ENCODE data around the gene HHIPL1.
A peak's percentile ranks its signal among the peaks of the same experiment; 100 is the strongest.

HHIPL1 gene

GRCh38 chr14:99677231-99678140 lies 32.6 kb downstream of the HHIPL1 start:
- DNase-seq, result no peak

DNA sequence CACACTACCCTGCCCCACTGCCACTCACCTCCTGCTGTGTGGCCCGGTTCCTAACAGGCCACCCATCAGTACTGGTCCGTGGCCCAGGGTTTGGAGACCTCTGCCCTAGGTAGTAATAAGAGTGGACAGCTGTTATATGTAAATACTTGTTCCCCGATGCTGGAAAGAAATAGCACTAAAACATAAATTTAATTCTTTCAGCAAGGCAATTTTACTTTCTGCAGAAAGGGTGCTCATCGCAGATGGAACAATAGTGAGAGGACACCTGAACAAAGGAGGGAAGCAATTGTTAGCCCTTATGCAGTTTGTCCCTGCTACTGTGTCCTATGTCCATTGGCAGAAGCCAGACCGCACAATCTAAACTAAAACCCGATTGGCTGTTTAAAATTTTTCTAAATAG lies 33.3 kb downstream of the HHIPL1 start:
- DNase-seq, result no peak

GRCh38 chr14:99679111-99679510 lies 34.2 kb downstream of the HHIPL1 start:
- no peak for DNase-seq

DNA sequence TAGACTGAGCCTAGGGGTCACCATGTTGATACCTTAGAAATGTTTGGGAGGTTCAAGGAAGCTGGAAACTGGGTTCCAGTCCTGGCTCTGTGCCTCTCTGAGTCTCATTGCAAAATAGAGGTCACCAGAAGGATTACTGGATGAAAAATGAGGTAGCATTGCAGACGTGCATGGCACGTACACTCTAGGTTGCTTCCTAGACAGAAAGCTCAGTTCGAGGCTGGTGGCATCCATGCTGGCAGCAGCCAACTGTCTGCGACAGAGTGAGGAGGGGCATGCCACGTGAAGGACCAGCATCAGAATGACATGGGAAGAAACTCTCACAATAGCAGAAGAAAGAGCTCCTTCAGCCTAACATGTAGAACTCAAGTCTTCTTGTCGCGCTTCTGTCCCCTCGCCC lies 34.6 kb downstream of the HHIPL1 start:
- no peak for DNase-seq

- DNase-seq, result no peak
These were observed 35.1 kb downstream of the HHIPL1 start for GRCh38 chr14:99679996-99680395.

DNA sequence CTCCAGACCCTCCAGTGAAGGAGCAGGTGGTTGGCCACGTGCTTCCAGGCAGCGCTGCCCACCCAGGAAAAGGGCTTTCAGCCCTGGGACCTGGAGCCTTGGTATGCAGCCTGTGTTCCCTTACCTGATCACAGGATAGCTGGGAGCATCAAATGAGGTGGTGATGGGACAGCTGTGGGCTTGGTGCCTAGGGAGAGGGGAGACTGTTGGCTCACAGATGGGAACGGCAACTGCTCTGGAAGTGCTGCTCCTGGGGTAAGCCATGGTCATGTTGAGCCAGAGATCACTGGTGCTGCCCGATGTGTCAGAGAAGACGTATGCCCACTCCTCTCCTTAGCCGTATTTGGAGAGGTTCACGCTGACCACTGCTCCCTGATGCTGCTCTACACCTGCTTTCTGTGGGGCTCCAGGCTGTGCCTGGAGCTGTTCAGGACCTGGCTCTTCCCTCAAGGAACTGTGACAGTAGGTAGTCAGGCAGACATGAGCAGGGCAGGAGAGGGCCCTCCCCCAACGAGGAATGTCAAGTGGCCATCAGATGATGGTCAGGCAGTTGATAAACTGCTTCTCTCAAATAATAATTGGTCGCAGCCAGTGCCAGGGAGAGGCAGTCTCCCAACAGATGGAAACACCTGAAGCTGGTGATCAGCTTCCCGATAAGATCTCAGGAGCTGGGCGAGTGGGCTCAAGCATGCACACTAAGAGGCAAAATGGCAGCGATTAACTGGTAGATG lies 36.3 kb downstream of the HHIPL1 start:
- no peak for DNase-seq

DNA sequence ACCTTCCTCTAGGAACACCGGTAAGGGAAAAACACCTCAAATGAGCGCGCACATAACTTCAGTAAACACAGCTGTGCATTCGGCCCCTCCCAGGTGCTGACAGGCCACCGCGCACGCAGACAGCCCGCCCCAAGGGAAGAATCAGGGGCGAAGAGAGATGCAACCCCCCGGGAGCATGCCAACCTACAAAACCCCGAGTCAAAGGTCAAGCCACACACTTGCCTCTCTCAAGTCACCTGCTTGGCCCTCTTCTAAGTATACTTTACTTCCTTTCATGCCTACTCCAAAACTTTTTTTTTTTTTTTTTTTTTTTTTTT lies 36.9 kb downstream of the HHIPL1 start:
- peak; percentile 40 for DNase-seq

GRCh38 chr14:99682809-99683618 lies 38.1 kb downstream of the HHIPL1 start:
- peak; percentile 79 for DNase-seq

DNA sequence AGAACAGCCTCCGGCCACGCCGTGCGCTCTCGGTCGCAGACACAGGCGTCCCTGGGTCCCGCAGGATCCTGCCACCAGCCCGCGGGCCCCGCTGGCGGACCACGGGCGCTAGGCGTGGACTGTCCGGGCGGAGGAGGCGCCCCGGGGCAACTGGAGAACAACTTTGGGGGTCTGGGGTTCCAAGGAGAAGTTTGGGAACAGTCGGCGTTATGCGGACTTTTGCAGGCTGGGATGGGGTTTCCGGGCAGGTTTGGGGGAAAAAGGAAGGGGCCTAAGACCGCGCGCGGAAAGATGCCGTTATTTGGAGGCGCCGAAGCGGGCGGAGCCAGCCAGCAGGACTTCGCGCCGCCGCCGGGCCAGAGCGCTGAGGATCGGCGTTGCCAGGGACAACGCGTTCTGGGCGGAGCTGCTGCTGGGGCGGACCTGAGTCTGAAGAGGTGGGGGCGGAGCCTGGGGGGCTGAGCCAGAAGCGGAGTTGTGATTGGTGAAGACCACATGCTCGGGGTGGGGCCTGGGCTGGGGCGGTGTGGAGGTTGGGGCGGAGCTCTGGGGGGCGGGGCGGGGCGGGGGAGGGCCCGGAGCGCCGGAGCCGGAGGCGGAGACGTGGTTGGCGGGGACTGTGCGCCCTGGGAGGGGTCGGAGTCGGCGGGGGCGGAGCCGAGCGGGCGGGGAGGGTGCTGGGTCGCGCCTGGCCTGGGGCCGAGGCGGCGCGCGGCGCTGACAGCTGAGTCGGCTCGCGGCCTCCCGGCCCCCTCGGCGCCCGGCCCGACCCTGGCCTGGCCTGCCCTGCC lies 38.9 kb downstream of the HHIPL1 start, which contains the start of gene CYP46A1:
CYP46A1 (plus strand) TSS at position 680 of the 791 bp plus-strand sequence. CDS start 120 bp downstream, outside the sequence.
- DNase-seq, result peak; percentile 100

GRCh38 chr14:99684410-99684934 lies 39.5 kb downstream of the HHIPL1 start:
- peak; percentile 71 for DNase-seq

- DNase-seq, result no peak
These were observed 40.2 kb downstream of the HHIPL1 start for GRCh38 chr14:99685151-99685591.

- DNase-seq, result no peak
These were observed 40.7 kb downstream of the HHIPL1 start for GRCh38 chr14:99685596-99685995.

- DNase-seq, result no peak
These were observed 41.8 kb downstream of the HHIPL1 start for GRCh38 chr14:99686557-99687283.

DNA sequence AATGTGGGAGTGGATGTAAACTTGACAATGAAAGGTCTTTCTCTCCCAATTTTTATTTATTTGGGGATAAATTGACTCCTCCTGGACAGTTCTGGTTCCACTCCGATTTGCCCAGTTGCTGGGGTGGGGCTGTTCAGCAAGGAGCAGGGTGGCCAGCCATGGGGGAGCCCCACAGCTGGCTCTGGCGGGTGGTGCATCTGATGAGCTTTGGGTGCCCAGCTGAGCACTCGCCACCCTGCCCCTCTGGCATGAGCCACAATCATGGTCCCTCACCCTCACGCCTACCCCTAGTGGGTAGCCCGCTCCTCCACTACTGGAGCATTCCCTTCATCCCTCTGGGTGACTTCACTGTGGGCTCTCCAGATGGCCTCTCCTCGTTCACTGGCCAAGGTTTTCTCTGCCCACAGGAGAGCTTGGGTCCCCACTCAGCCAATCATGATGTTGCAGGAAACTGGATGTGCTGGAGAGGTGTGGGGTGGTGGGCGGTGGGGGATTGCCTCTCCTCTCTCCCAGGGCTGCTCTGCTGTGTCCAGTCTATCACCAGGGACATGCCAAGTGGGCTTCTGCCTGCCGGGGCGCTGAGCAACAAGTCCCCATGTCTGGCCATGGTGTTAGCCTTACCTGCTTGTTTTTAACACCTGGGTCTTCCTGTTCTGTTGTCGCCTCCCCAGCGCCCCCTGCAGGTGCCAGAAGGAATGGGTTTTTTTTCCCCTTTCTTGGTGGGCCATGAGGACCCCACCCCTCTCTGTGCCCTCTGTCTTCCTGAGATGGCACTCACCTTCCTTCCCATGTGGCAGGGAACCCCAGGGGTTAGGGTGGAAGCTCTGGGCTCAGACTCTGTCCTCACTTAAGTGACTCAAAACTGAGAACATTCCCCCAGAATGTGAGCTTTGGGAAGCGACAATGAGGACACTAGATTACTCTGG lies 42.6 kb downstream of the HHIPL1 start:
- no peak for DNase-seq

DNA sequence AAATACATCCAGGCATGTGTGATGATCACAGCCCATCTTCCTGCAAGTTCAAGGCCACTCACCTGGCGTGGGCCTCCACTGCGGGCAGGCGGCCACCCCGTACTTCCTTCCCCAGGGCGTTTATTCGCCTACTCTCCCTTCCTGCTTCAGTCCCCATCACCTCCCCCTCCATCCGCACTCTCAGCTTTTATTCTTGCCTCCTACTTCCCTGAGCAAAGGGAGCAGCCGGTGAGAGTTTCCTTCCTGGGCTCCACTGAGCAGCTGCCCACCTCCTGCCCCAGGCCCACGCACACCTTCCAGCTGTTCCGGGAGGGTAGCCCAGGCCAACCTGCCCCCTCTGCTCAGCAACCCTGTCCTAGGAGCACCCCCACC lies 43.3 kb downstream of the HHIPL1 start:
- DNase-seq, result no peak

DNA sequence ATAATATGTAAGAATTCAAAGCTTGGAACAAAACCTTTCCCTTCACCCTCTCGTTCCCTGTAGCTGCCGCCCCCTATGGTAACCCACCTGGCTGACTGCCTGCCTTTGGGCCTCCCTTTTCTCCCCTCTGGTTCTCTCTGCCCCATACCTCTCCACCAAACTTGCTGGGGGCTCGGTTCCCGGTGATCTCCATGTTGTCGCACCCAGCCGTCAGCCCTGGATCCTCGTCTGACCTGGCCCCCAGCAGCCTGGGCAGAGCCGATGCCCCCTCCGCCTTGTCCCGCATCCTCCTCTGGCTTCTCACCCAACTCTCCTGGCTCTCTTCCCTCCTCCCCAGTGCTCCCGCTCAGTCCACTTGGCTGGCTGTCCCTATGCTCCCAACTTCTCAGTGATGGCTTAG lies 43.7 kb downstream of the HHIPL1 start:
- DNase-seq, result no peak

DNA sequence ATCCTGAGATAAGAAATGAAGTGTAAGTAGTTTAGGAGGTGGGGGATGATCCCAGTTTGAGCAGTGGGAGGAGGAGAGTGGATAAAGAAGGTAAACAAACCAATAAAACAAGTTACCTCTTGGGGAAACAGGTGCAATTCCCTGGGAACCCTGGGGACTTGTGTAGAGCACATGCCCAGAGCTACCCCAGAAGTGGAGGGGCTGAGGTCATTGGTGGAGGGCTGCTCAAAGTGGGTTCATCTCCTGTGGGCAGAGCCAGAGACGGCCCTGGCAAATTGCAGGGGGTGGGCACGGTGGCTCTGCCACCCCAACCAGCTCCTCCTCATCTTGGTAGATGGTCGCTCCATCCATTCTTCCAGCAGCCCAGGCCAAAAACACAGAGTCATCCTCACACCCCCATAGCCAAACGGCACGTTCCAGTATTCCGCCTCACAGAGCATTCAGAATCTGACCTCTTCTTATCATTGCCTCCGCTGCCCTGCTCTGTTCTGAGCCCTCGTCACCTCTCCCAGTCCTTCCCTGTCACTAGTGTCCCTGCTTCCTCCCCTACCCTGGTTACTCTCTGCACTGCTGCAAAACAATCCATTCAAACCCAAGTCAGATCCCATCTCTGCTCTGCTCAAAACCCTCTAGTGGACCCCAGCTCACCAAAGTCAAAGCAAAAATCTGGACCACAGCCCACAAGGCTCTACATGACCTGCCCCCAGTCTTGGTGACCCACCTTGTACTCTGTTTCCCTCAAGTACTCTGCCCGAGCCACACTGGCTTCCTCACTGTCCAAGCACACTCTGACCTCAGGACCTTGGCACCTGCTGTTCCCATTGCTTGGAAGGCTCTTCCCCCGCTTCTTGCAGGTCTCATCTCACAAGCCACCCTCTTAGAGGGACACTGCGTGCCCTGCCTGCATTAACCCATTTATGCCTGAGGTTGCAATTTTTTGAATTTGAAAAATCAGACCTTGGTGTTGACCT lies 44.6 kb downstream of the HHIPL1 start:
- no peak for DNase-seq

GRCh38 chr14:99690636-99691035 lies 45.7 kb downstream of the HHIPL1 start:
- DNase-seq, result no peak
